HEK293 (cell line): Measurements from ENCODE around the gene SLX1A.

Experiments
- CTCF ChIA-PET: fragments of 350-600 bp; formaldehyde crosslinking; extraction: SDS; loops from one replicate; lab custom pipeline; 2021; ENCODE audit warnings: antibody characterized with exemption; lab: Yijun Ruan, JAX
- POLR2A ChIA-PET: fragments of 300-600 bp; formaldehyde crosslinking; extraction: SDS; loops from one replicate; lab custom pipeline; 2020; ENCODE audit warnings: antibody characterized with exemption, inconsistent platforms; lab: Yijun Ruan, JAX
- H3K27ac ChIP-seq: fragments of 200-500 bp; sonication (Bioruptor generic); 2 replicates; pipeline ENCODE4 v1.5.1; 2014; ENCODE audit warnings: low read depth, low read length, control low read depth, inconsistent platforms; ENCODE audit errors: extremely low read depth
- H3K36me3 ChIP-seq, 2 experiments: fragments of 200-500 bp in 1 of 2; sonication (Bioruptor generic) in 1 of 2; 1 replicate in 1 of 2; 2 replicates in 1 of 2; pipeline ENCODE4 v1.5.1; 2014 to 2017; ENCODE audit warnings: inconsistent platforms in 2 of 2, low read length in 2 of 2; ENCODE audit not compliant: control insufficient read depth in 2 of 2, insufficient read depth in 1 of 2
- H3K4me1 ChIP-seq: fragments of 200-500 bp; sonication (Bioruptor generic); 2 replicates; pipeline ENCODE4 v1.5.1; 2014; ENCODE audit warnings: mild to moderate bottlenecking, low read length, inconsistent platforms; ENCODE audit not compliant: control insufficient read depth, insufficient read depth
- H3K4me3 ChIP-seq: 2 replicates; pipeline ENCODE4 v1.5.1; 2011; ENCODE audit warnings: low read depth, mild to moderate bottlenecking, control low read depth, low read length, moderate library complexity
- H3K9me3 ChIP-seq: fragments of 200-500 bp; sonication (Bioruptor generic); 2 replicates; pipeline ENCODE4 v1.5.1; 2014; ENCODE audit warnings: low read depth, low read length, inconsistent platforms; ENCODE audit not compliant: control insufficient read depth, insufficient read depth
- ATF2 ChIP-seq: fragments of 450-650 bp; formaldehyde crosslinking; IDR thresholded peaks from 2 replicates; pipeline ENCODE4 v1.5.1; 2016; ENCODE audit warnings: missing biosample characterization, missing genetic modification characterization, low read depth
- GLIS1 ChIP-seq: fragments of 450-650 bp; formaldehyde crosslinking; IDR thresholded peaks from 2 replicates; pipeline ENCODE4 v1.5.1; 2016; ENCODE audit warnings: missing biosample characterization, missing genetic modification characterization
- GLIS2 ChIP-seq: fragments of 450-650 bp; formaldehyde crosslinking; IDR thresholded peaks from 2 replicates; pipeline ENCODE4 v1.5.1; 2016; ENCODE audit warnings: missing biosample characterization, missing genetic modification characterization
- KLF9 ChIP-seq: fragments of 450-650 bp; formaldehyde crosslinking; IDR thresholded peaks from 2 replicates; pipeline ENCODE4 v1.5.1; 2016; ENCODE audit warnings: missing biosample characterization, missing genetic modification characterization, low read depth
- OSR2 ChIP-seq: fragments of 450-650 bp; formaldehyde crosslinking; IDR thresholded peaks from 2 replicates; pipeline ENCODE4 v1.5.1; 2016; ENCODE audit warnings: missing biosample characterization, missing genetic modification characterization
- PATZ1 ChIP-seq: fragments of 450-650 bp; formaldehyde crosslinking; IDR thresholded peaks from 2 replicates; pipeline ENCODE4 v1.5.1; 2016; ENCODE audit warnings: missing biosample characterization, missing genetic modification characterization
- TRIM28 ChIP-seq: IDR thresholded peaks from 2 replicates; pipeline ENCODE4 v1.6.1; 2011; ENCODE audit warnings: low read length, control low read depth, borderline replicate concordance
- ZBTB1 ChIP-seq: fragments of 450-650 bp; formaldehyde crosslinking; IDR thresholded peaks from 2 replicates; pipeline ENCODE4 v1.5.1; 2016; ENCODE audit warnings: missing biosample characterization, missing genetic modification characterization
- ZBTB48 ChIP-seq: fragments of 450-650 bp; formaldehyde crosslinking; IDR thresholded peaks from 2 replicates; pipeline ENCODE4 v1.5.1; 2016; ENCODE audit warnings: missing biosample characterization, missing genetic modification characterization
- ZBTB8A ChIP-seq: fragments of 450-650 bp; formaldehyde crosslinking; IDR thresholded peaks from 2 replicates; pipeline ENCODE4 v1.5.1; 2016; ENCODE audit warnings: missing biosample characterization, missing genetic modification characterization
- ZFP3 ChIP-seq: fragments of 450-650 bp; formaldehyde crosslinking; IDR thresholded peaks from 2 replicates; pipeline ENCODE4 v1.5.1; 2016; ENCODE audit warnings: low read depth, missing biosample characterization, missing genetic modification characterization
- ZIC2 ChIP-seq: fragments of 450-650 bp; formaldehyde crosslinking; IDR thresholded peaks from 2 replicates; pipeline ENCODE4 v1.5.1; 2016; ENCODE audit warnings: missing biosample characterization, missing genetic modification characterization
- ZNF148 ChIP-seq: fragments of 450-650 bp; formaldehyde crosslinking; IDR thresholded peaks from 2 replicates; pipeline ENCODE4 v1.5.0; 2017; ENCODE audit warnings: missing biosample characterization, missing genetic modification characterization, borderline replicate concordance
- ZNF169 ChIP-seq: fragments of 450-650 bp; formaldehyde crosslinking; IDR thresholded peaks from 2 replicates; pipeline ENCODE4 v1.5.1; 2016; ENCODE audit warnings: missing biosample characterization, missing genetic modification characterization
- ZNF24 ChIP-seq: fragments of 450-650 bp; formaldehyde crosslinking; IDR thresholded peaks from 2 replicates; pipeline ENCODE4 v1.5.1; 2016; ENCODE audit warnings: missing biosample characterization, missing genetic modification characterization
- ZNF26 ChIP-seq: fragments of 450-650 bp; formaldehyde crosslinking; IDR thresholded peaks from 2 replicates; pipeline ENCODE4 v1.5.1; 2016; ENCODE audit warnings: missing biosample characterization, missing genetic modification characterization
- ZNF292 ChIP-seq: fragments of 450-650 bp; formaldehyde crosslinking; IDR thresholded peaks from 2 replicates; pipeline ENCODE4 v1.5.1; 2016; ENCODE audit warnings: low read depth, missing biosample characterization, missing genetic modification characterization, borderline replicate concordance
- ZNF366 ChIP-seq: fragments of 450-650 bp; formaldehyde crosslinking; conservative IDR thresholded peaks from 2 replicates; pipeline ENCODE4 v1.5.1; 2016; ENCODE audit warnings: missing biosample characterization, missing genetic modification characterization
- ZNF391 ChIP-seq: fragments of 450-650 bp; formaldehyde crosslinking; IDR thresholded peaks from 2 replicates; pipeline ENCODE4 v1.5.1; 2016; ENCODE audit warnings: low read depth, missing biosample characterization, missing genetic modification characterization, borderline replicate concordance
- ZNF398 ChIP-seq: fragments of 450-650 bp; formaldehyde crosslinking; IDR thresholded peaks from 2 replicates; pipeline ENCODE4 v1.5.1; 2017; ENCODE audit warnings: missing biosample characterization, missing genetic modification characterization
- ZNF426 ChIP-seq: fragments of 450-650 bp; formaldehyde crosslinking; IDR thresholded peaks from 2 replicates; pipeline ENCODE4 v1.5.1; 2017; ENCODE audit warnings: missing biosample characterization, missing genetic modification characterization, mild to moderate bottlenecking, inconsistent platforms, moderate library complexity
- ZNF521 ChIP-seq: fragments of 450-650 bp; formaldehyde crosslinking; IDR thresholded peaks from 2 replicates; pipeline ENCODE4 v1.5.1; 2017; ENCODE audit warnings: missing biosample characterization, mild to moderate bottlenecking, missing genetic modification characterization
- ZNF664 ChIP-seq: fragments of 450-650 bp; formaldehyde crosslinking; IDR thresholded peaks from 2 replicates; pipeline ENCODE4 v1.5.1; 2016; ENCODE audit warnings: missing biosample characterization, missing genetic modification characterization
- ZNF692 ChIP-seq: fragments of 450-650 bp; formaldehyde crosslinking; IDR thresholded peaks from 2 replicates; pipeline ENCODE4 v1.5.1; 2016; ENCODE audit warnings: missing biosample characterization, missing genetic modification characterization

Gene SLX1A

GRCh38 chr16:30185683-30186421, 7.8 kb upstream of the SLX1A start:
- Histone ChIP-seq H3K4me1 (peaks cover 3% of the 10 kb centered on the region; the same call in 1 of the 2 replicates), H3K27ac (no peak overlapping the region), H3K4me3 (no peak overlapping the region), H3K9me3 (no peaks in the 10 kb centered on the region), H3K36me3 (peaks cover 0 to 15% of the 10 kb centered on the region in 2 experiments; a peak in 1 of 3 replicates)
- ChIA-PET POLR2A (interaction anchor here (0.6 to 1.0 kb wide), 4 partner anchors 27 to 244 kb away, joined by 3 to 7 read pairs (median 4); partner anchors contain the start of genes DCTPP1 and ZNF771), CTCF (no interaction called here)
- TF ChIP-seq ZNF426 (no peak), GLIS1 (tag by site-specific recombination) (peak; percentile 84), ZBTB1 (no peak), ZNF521 (tag by site-specific recombination) (no peak), ZNF169 (tag by site-specific recombination) (no peak), ZNF692 (tag by site-specific recombination) (peak; percentile 92), ZNF664 (tag by site-specific recombination) (no peak), ZIC2 (tag by site-specific recombination) (peak; percentile 29; the same call in 1 of the 2 replicates), ZNF398 (tag by site-specific recombination) (peak; percentile 90), ZNF148 (tag by site-specific recombination) (no peak), KLF9 (tag by site-specific recombination) (no peak), OSR2 (no peak), GLIS2 (tag by site-specific recombination) (peak; percentile 86), ZNF292 (tag by site-specific recombination) (no peak), TRIM28 (no peak), ZNF26 (tag by site-specific recombination) (no peak), ZNF366 (no peak), ZNF24 (tag by site-specific recombination) (0 out of 2 replicates have a peak, but pooled peaks have one; percentile 22), ZBTB48 (no peak), ZBTB8A (tag by site-specific recombination) (peak; percentile 63; the same call in 1 of the 2 replicates), ZFP3 (no peak), ZNF391 (tag by site-specific recombination) (no peak), ATF2 (tag by site-specific recombination) (no peak), PATZ1 (peak; percentile 22; the same call in 1 of the 2 replicates)
